Measurements from ENCODE around the gene AKR1D1.

AKR1D1 gene

DNA sequence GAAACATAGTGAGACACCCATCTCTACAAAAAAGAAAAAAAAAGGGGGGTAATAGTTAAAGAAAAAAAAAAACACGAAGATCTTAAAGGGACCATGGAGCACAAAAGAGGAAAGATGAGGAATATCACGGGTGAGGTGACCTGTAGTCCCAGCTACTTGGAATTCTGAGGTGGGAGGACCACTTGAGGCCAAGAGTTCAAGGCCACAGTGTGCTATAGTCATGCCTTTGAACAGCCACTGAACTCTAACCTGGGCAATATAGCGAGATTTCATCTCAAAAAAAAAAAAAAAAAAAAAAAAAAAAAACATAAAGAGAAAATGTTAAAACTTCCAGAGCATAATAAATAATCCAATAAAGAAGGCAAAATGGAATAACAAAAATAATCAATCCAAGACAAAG lies 23.6 kb downstream of the AKR1D1 start:
- no peak overlapping the region for H3K4me3 ChIP-seq (ENCODE audit: low read depth in 1 of 2, low read length in 2 of 2)
- H3K36me3 ChIP-seq (ENCODE audit: insufficient read depth, low read length), result no peaks in the 10 kb centered on the region
- H3K4me2 ChIP-seq (ENCODE audit: insufficient read depth, low read length), result no peak overlapping the region
- no peak overlapping the region for H3K27ac ChIP-seq (ENCODE audit: low read length)
- no peak overlapping the region for H2AFZ ChIP-seq (ENCODE audit: low read depth, low read length)
- no peaks in the 10 kb centered on the region for H3K79me2 ChIP-seq (ENCODE audit: insufficient read depth, low read length)
- no peaks in the 10 kb centered on the region for H3K9me3 ChIP-seq (ENCODE audit: insufficient read depth, low read length, severe bottlenecking)
- no peak overlapping the region for H3K9ac ChIP-seq (ENCODE audit: low read depth, low read length)
- no peaks in the 10 kb centered on the region for H4K20me1 ChIP-seq (ENCODE audit: insufficient read depth, low read length)
- no peaks in the 10 kb centered on the region for H3K27me3 ChIP-seq (ENCODE audit: insufficient read depth, low read length, poor library complexity)
- no peaks in the 10 kb centered on the region for H3K4me1 ChIP-seq (ENCODE audit: insufficient read depth, low read length)
- TF ChIP-seq EZH2 (IDR thresholded peaks at IDR 0.05; ENCODE audit: borderline replicate concordance, low read depth, low read length, severe bottlenecking), result no peak
- TF ChIP-seq, protein P1, sequence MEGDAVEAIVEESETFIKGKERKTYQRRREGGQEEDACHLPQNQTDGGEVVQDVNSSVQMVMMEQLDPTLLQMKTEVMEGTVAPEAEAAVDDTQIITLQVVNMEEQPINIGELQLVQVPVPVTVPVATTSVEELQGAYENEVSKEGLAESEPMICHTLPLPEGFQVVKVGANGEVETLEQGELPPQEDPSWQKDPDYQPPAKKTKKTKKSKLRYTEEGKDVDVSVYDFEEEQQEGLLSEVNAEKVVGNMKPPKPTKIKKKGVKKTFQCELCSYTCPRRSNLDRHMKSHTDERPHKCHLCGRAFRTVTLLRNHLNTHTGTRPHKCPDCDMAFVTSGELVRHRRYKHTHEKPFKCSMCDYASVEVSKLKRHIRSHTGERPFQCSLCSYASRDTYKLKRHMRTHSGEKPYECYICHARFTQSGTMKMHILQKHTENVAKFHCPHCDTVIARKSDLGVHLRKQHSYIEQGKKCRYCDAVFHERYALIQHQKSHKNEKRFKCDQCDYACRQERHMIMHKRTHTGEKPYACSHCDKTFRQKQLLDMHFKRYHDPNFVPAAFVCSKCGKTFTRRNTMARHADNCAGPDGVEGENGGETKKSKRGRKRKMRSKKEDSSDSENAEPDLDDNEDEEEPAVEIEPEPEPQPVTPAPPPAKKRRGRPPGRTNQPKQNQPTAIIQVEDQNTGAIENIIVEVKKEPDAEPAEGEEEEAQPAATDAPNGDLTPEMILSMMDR (IDR thresholded peaks at IDR 0.05; ENCODE audit: borderline replicate concordance, extremely low read depth, low read length, poor library complexity, severe bottlenecking), result no peak
- DNase-seq (no peak), ATAC-seq (ENCODE audit: insufficient read depth, low read depth) (no peak)

DNA sequence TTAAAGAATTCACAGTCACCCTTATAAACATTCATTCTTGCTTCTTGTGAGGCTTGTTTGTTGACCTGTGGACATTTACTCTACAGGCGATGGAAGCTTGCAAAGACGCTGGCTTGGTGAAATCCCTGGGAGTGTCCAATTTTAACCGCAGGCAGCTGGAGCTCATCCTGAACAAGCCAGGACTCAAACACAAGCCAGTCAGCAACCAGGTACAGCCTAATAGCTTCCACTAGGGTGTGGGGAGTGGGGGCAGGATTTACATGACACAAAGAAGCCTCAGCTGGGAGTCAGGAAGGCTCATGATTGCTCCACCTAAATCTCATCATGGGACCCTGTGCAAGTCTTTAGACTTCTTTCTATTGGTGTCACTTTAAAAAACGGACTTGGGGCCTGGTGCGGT lies 29.0 kb downstream of the AKR1D1 start:
- H3K79me2 ChIP-seq (ENCODE audit: insufficient read depth, low read length), result no peaks in the 10 kb centered on the region
- no peak overlapping the region for H3K9ac ChIP-seq (ENCODE audit: low read depth, low read length)
- H2AFZ ChIP-seq (ENCODE audit: low read depth, low read length), result no peak overlapping the region
- H3K4me3 ChIP-seq (ENCODE audit: low read depth in 1 of 2, low read length in 2 of 2), result no peak overlapping the region
- no peaks in the 10 kb centered on the region for H3K36me3 ChIP-seq (ENCODE audit: insufficient read depth, low read length)
- DNase-seq, result no peak
- no peaks in the 10 kb centered on the region for H3K9me3 ChIP-seq (ENCODE audit: insufficient read depth, low read length, severe bottlenecking)
- H3K4me2 ChIP-seq (ENCODE audit: insufficient read depth, low read length), result no peak overlapping the region
- TF ChIP-seq, protein P1 (IDR thresholded peaks at IDR 0.05; ENCODE audit: borderline replicate concordance, extremely low read depth, low read length, poor library complexity, severe bottlenecking), result no peak
- TF ChIP-seq EZH2 (IDR thresholded peaks at IDR 0.05; ENCODE audit: borderline replicate concordance, low read depth, low read length, severe bottlenecking), result no peak
- no peaks in the 10 kb centered on the region for H4K20me1 ChIP-seq (ENCODE audit: insufficient read depth, low read length)
- H3K27me3 ChIP-seq (ENCODE audit: insufficient read depth, low read length, poor library complexity), result no peaks in the 10 kb centered on the region
- no peak for ATAC-seq (ENCODE audit: insufficient read depth, low read depth)
- no peak overlapping the region for H3K27ac ChIP-seq (ENCODE audit: low read length)
- H3K4me1 ChIP-seq (ENCODE audit: insufficient read depth, low read length), result no peaks in the 10 kb centered on the region

DNA sequence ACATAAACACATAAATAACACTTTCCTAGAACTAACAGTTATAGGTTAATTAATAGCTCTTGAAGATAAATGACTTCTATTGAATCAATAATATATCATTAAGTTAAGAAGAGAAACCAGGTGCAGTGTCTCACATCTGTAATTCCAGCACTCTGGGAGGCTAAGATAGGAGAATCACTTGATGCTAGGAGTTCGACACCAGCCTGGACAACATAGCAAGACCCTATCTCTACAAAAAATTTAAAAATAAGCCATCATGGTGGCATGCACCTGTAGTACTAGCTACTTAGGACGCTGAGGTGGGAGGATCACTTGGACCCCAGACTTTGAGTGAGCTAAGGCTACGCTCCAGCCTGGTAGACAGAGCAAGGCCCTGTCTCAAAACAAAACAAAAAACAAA lies 38.8 kb downstream of the AKR1D1 start:
- Histone ChIP-seq H3K27me3 (ENCODE audit: insufficient read depth, low read length, poor library complexity) (no peaks in the 10 kb centered on the region), H3K79me2 (ENCODE audit: insufficient read depth, low read length) (no peaks in the 10 kb centered on the region), H3K4me3 (ENCODE audit: low read depth in 1 of 2, low read length in 2 of 2) (no peak overlapping the region), H3K4me2 (ENCODE audit: insufficient read depth, low read length) (no peak overlapping the region), H4K20me1 (ENCODE audit: insufficient read depth, low read length) (no peaks in the 10 kb centered on the region), H3K4me1 (ENCODE audit: insufficient read depth, low read length) (no peaks in the 10 kb centered on the region), H3K27ac (ENCODE audit: low read length) (no peak overlapping the region), H3K9me3 (ENCODE audit: insufficient read depth, low read length, severe bottlenecking) (no peaks in the 10 kb centered on the region), H3K9ac (ENCODE audit: low read depth, low read length) (no peak overlapping the region), H3K36me3 (ENCODE audit: insufficient read depth, low read length) (no peaks in the 10 kb centered on the region), H2AFZ (ENCODE audit: low read depth, low read length) (no peak overlapping the region)
- ATAC-seq (ENCODE audit: insufficient read depth, low read depth) (no peak), DNase-seq (no peak)
- TF ChIP-seq, protein P1 (IDR thresholded peaks at IDR 0.05; ENCODE audit: borderline replicate concordance, extremely low read depth, low read length, poor library complexity, severe bottlenecking), result no peak
- TF ChIP-seq EZH2 (IDR thresholded peaks at IDR 0.05; ENCODE audit: borderline replicate concordance, low read depth, low read length, severe bottlenecking), result no peak

DNA sequence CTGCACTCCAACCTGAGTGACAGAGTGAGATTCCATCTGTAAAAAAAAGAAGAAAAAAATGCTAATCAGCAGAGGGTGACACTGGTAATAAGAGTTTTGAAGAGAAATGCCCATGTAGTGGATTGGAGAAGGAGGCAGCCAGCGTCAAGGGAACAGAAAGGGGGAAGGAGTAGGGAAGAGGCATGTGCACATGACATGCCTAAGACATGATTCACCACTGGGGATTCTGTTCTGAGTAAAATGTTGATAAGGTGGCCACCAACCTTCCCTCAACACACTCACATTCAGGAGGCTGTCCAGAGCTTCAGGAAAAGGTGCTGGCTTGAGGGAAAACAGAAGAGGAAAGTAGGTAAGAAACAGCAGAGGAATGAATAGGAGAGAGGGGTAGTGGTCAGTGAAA lies 39.9 kb downstream of the AKR1D1 start:
- no peaks in the 10 kb centered on the region for H3K79me2 ChIP-seq (ENCODE audit: insufficient read depth, low read length)
- TF ChIP-seq, protein P1 (IDR thresholded peaks at IDR 0.05; ENCODE audit: borderline replicate concordance, extremely low read depth, low read length, poor library complexity, severe bottlenecking), result no peak
- no peak for TF ChIP-seq EZH2 (IDR thresholded peaks at IDR 0.05; ENCODE audit: borderline replicate concordance, low read depth, low read length, severe bottlenecking)
- no peak overlapping the region for H3K4me2 ChIP-seq (ENCODE audit: insufficient read depth, low read length)
- H3K27ac ChIP-seq (ENCODE audit: low read length), result no peak overlapping the region
- no peak overlapping the region for H3K9ac ChIP-seq (ENCODE audit: low read depth, low read length)
- no peak for DNase-seq
- no peak for ATAC-seq (ENCODE audit: insufficient read depth, low read depth)
- H3K36me3 ChIP-seq (ENCODE audit: insufficient read depth, low read length), result no peaks in the 10 kb centered on the region
- no peaks in the 10 kb centered on the region for H3K9me3 ChIP-seq (ENCODE audit: insufficient read depth, low read length, severe bottlenecking)
- no peaks in the 10 kb centered on the region for H3K4me1 ChIP-seq (ENCODE audit: insufficient read depth, low read length)
- no peak overlapping the region for H2AFZ ChIP-seq (ENCODE audit: low read depth, low read length)
- H3K4me3 ChIP-seq (ENCODE audit: low read depth in 1 of 2, low read length in 2 of 2), result no peak overlapping the region
- H4K20me1 ChIP-seq (ENCODE audit: insufficient read depth, low read length), result no peaks in the 10 kb centered on the region
- no peaks in the 10 kb centered on the region for H3K27me3 ChIP-seq (ENCODE audit: insufficient read depth, low read length, poor library complexity)

Measured in DND-41 (cell line).